Activated naive CD4-positive, alpha-beta T cell (primary cell): Measurements from ENCODE around the gene DPYD.

Experiments
- DNase-seq, 4 experiments: peaks; one replicate each; lab custom pipeline; 2025; lab: John Stamatoyannopoulos, UW

DPYD gene

GRCh38 chr1:97034651-97035050 lies 886.2 kb downstream of the DPYD start:
- no peak for DNase-seq

- no peak for DNase-seq
Observed at GRCh38 chr1:97033949-97034348, 886.9 kb downstream of the DPYD start.
